GM18511 (cell line): Measurements from ENCODE around the gene PRKCG.
A peak's percentile ranks its signal among the peaks of the same experiment; 100 is the strongest.
"Not testable (repeated sequence)": the region's sequence is repeated elsewhere in the genome, so short reads cannot be mapped to it uniquely, and the experiment has no call there.

ENCODE experiments used
- ATAC-seq: cut with Tn5 transposase; IDR thresholded peaks from one replicate; pipeline ENCODE4 v1.9.1; 2021; ENCODE audit warnings: mild to moderate bottlenecking, moderate library complexity; ENCODE audit not compliant: unreplicated experiment

The PRKCG gene

GRCh38 chr19:53881482-53882390, at the start of gene PRKCG:
Gene PRKCG, plus strand, starts transcription at chr19:53882197. Its CDS starts 298 bp downstream, at chr19:53882495.
- ATAC-seq = no peak

DNA sequence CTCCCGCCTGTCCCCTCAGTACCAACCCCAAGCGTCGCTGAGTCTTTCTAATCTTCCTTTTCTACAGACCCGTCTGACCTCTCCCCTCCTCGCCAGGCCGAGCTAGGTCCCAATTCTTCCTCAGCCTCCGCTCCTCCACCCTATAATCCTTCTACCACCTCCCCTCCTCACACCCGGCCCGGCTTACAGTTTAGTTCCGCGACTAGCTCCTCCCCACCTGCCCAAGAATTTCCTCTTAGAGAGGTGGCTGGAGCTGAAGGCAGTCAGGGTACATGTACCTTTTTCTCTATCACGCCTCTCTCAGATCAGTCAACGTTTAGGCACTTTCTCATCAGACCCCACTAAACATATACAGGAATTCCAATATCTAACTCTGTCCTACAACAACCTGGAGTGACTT, 49.1 kb upstream of the PRKCG start:
- ATAC-seq = not testable (repeated sequence)

GRCh38 chr19:53838446-53838845, 43.6 kb upstream of the PRKCG start:
- ATAC-seq = not testable (repeated sequence)

GRCh38 chr19:53840241-53840640, 41.8 kb upstream of the PRKCG start:
- not testable (repeated sequence) for ATAC-seq

GRCh38 chr19:53840914-53841313, 41.1 kb upstream of the PRKCG start:
- not testable (repeated sequence) for ATAC-seq

DNA sequence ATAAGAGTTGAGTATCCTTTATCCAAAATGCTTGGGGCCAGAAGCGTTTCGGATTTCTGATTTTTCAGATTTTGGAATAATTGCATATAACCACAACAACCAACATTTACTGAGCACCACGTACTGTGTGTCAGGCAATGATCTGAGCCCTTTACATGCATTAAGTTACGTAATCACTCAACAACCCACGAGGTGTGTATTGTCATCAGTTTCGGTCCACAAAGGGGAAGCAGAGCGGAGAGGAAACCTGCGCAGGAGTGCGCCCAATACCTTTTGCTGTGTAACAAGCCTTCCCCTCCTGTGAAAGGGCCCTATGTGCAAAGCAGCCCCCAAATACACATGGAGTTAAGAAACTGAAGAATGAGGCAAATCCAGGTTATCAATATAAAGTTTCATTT, 37.1 kb upstream of the PRKCG start:
- ATAC-seq = no peak

DNA sequence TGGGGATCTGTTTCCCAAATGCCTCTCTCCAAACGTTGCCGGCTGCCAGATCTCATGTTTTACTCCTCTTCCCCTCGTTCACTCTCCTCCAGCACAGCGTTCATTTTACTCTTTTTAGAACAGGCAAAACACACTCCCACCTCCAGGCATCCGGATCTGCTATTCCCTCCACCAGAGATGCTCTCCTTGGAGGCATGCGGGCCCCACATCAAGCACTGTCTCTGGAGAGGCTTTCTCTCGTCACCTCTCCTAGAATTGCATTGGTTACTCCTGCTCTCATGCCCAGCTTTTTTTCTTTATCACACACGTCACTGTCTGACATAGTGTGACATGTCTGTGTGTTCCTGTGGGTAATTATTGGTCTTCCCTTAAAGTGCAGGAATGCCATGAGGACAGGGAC, 34.4 kb upstream of the PRKCG start:
- no peak for ATAC-seq

DNA sequence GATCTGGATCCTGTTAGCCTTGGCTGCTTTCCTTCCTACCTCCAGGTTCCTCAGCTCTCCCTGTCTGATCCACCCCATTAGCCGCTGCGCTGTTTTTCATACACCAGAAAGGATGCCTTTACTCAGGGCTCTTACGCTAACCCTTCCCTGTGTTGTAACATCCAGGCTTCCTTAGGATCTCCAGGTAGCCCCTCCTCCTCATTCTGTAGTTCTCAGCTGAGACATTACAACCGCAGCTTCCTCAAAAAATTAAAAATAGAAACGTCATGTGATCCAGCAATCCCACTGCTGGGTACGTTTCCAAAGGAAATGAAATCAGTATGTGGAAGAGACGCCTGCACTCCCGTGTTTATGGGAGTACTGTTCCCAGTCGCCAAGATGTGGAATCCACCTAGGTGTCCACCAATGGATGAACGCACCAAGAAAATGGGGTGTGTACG, 32.7 kb upstream of the PRKCG start:
- ATAC-seq = no peak

- no peak for ATAC-seq
These were observed 28.3 kb upstream of the PRKCG start for GRCh38 chr19:53853707-53854106.

DNA sequence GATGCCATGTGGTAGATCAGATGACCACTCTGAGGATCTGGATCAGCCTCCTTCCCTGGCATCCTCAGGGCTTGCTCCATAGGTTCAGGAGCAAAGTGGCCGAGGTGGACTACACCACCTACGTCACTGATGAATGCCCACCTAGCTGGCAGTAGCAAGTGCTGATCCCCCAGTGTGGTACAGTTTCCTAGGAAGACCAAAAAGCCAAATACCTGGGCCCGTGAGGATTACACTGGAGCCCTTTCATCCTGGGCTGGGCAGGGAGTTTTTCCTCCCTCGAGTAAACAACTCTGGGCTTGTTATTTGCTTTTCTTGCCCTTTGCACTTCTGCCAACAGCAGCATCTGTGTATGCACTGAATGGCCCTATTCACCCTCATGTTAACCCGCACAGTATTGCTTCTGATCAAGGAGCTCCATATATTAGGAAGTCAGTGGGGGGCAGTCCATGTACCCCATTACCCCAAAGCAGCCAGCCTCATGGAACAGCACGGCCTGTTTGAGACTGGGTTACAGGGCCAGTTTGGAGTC, 17.6 kb upstream of the PRKCG start:
- ATAC-seq = no peak

- ATAC-seq = no peak
These were observed 16.5 kb upstream of the PRKCG start for GRCh38 chr19:53865523-53865917.

DNA sequence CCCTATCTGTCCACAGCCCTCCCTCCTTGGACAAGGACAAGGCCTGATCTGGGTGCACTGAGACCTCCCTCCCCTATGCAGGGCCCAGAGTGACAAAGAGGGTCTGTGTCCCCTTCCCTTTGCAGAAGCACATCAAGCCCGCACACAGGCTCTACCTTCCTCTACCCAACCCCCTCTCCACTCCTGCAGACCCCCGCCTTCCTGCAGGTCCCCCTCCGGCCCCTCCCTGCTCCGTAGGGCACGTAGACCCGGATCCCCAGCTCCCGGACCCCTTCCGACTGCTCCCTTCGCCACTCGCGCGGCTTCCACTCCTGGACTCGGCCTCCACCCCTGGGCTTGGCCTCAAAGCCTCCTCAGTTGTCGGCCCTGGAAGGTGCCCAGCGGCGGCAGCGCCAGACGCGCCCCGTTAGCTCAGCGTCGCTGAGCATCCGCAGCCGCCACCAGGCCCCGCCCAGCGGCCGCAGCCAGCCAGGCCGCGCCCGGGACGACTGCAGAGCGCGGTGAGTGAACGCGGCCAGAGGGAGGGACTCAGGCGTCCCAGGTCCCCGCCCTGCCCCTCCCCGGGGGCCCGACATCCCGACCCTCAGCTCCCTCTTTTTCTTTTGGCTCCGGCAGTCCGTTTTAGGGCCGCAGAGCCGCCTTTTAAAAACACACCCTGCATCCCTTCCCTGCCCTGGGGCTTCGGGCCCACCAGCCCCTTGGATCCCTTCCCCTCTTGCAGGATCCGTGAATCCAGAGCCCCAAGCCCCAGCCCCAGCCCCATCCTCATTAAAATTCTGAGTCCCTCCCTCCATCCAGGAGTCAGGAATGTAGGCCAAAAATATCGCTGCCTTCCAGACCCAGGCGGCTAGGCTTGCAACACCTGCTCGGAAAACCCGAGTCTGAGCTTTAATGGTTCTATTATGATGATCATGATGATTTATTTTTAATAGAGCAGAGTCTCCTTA, 15.8 kb upstream of the PRKCG start:
- peak; percentile 26 for ATAC-seq

DNA sequence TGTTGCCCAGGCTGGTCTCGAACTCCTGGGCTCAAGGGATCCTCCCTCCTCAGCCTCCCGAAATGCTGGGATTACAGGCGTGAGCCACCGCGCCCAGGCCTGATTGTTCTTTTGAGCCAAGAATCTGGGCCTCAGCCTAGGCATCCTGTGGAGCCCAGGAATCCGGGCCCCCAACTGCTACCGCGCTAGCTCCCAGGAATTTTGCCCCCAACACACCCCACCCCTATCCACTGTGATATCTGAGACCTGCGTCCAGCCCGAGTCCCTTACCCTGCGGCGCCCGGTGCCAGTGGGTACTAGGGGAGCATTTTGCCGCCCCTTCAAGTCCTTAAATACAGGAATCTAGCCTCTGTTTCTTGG, 15.2 kb upstream of the PRKCG start:
- no peak for ATAC-seq

- peak; percentile 63 for ATAC-seq
These were observed 14.5 kb upstream of the PRKCG start, which contains the start of gene MYADM for GRCh38 chr19:53867225-53868090. Gene MYADM, plus strand, starts transcription at chr19:53867883. Its CDS starts 5,647 bp downstream, at chr19:53873530.

- ATAC-seq = no peak
These were observed 13.7 kb upstream of the PRKCG start for GRCh38 chr19:53868091-53868891.

- peak; percentile 54 for ATAC-seq
These were observed 12.8 kb upstream of the PRKCG start for GRCh38 chr19:53868892-53869804.

- ATAC-seq = not testable (repeated sequence)
These were observed 12.1 kb upstream of the PRKCG start for GRCh38 chr19:53869805-53870484.

- ATAC-seq = no peak
These were observed 11.5 kb upstream of the PRKCG start for GRCh38 chr19:53870485-53870844.
